ENCODE measurements around the gene ATP8A2.

DNA sequence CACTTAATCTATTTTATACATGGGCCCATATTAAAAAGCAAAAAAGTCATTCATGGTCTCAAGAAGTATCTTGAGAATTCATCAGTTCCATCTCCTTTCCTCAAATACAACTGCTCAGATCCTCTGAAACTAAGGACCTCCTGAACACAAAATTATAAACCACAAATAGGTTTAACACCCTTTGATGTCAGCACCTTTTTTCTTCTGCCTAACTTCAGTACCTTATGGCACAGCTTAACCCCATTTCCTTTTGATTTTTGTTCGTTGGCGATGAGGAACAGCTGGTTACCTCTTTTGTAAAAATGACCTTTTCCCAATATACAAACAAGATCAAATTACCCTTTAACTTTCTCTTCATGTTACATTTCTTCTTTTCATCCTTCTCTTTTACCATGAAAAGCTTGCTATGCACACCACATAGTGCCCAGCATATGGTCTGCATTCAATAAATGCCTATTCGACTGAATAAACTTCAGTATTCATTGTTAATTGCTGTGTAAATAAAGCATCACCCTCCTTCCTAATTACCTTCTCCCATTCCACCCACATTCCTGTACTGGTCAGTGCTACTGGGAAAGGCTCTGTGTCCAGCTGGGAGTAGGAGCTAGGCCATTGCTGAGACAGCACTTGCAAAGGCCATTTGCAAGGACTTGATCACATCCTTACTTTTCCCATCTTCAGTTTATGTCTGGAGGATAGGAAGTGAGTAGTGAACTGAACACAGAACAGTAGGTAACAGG, 362.1 kb downstream of the ATP8A2 start:
- TF ChIP-seq CTCF (conservative IDR thresholded peaks at IDR 0.05; ENCODE audit: low read depth, low read length): no peak
- TF ChIP-seq BHLHE40 (IDR thresholded peaks at IDR 0.05; ENCODE audit: low read depth, low read length): no peak
- TF ChIP-seq SMC3 (IDR thresholded peaks at IDR 0.05; ENCODE audit: low read depth, low read length): no peak
